Liver (tissue), 9 donors: ENCODE data around the gene TST. TPM values are rescaled to one million over a fixed set of nuclear protein-coding genes. Genes with fewer than 3 reads are reported as not detected.

ENCODE experiments used
- DNase-seq: peaks from one replicate; pipeline ENCODE4 v3.0.0-alpha.2; 2017; ENCODE audit warnings: low spot score
- H3K27ac ChIP-seq, 2 donors: one replicate each; pipeline ENCODE4 v1.7.0; 2013; ENCODE audit warnings: inconsistent platforms in 2 of 2, low read length in 2 of 2, control low read depth in 1 of 2, low read depth in 1 of 2, mild to moderate bottlenecking in 1 of 2
- H3K27me3 ChIP-seq, 4 donors: one replicate each; pipeline versions ENCODE4 v1.6.1 to v1.7.0; 2013; ENCODE audit warnings: low read length in 3 of 4, inconsistent platforms in 1 of 4, mild to moderate bottlenecking in 1 of 4, moderate library complexity in 1 of 4; ENCODE audit not compliant: control insufficient read depth in 4 of 4, insufficient read depth in 4 of 4
- H3K36me3 ChIP-seq, 4 donors: one replicate each; pipeline versions ENCODE4 v1.6.1 to v1.7.0; 2013; ENCODE audit warnings: low read length in 3 of 4, mild to moderate bottlenecking in 3 of 4, low read depth in 1 of 4, moderate library complexity in 1 of 4; ENCODE audit not compliant: control insufficient read depth in 4 of 4, insufficient read depth in 3 of 4
- H3K4me1 ChIP-seq, 4 donors: one replicate each; pipeline versions ENCODE4 v1.6.1 to v1.7.0; 2013; ENCODE audit warnings: low read length in 3 of 4, mild to moderate bottlenecking in 3 of 4, moderate library complexity in 1 of 4; ENCODE audit not compliant: control insufficient read depth in 4 of 4, insufficient read depth in 4 of 4
- H3K4me3 ChIP-seq, 3 donors: one replicate each; pipeline versions ENCODE4 v1.6.1 to v1.7.0; 2013; ENCODE audit warnings: low read length in 3 of 3, control low read depth in 1 of 3, low read depth in 1 of 3, mild to moderate bottlenecking in 1 of 3
- H3K9ac ChIP-seq, 2 donors: one replicate each; pipeline ENCODE4 v1.7.0; 2013; ENCODE audit warnings: low read length in 2 of 2, mild to moderate bottlenecking in 2 of 2, moderate library complexity in 2 of 2, control low read depth in 1 of 2, low read depth in 1 of 2
- H3K9me3 ChIP-seq, 4 donors: one replicate each; pipeline versions ENCODE4 v1.6.1 to v1.7.0; 2013; ENCODE audit warnings: low read length in 3 of 4; ENCODE audit not compliant: control insufficient read depth in 4 of 4
- EGR1 ChIP-seq, 2 donors: IDR thresholded peaks; 2 replicates each; pipeline ENCODE4 v1.6.1; 2016 to 2018; ENCODE audit warnings: antibody characterized with exemption in 2 of 2, low read depth in 2 of 2
- FOXA1 ChIP-seq: IDR thresholded peaks from 2 replicates; pipeline ENCODE4 v1.6.1; 2016; ENCODE audit warnings: antibody characterized with exemption
- FOXA2 ChIP-seq: IDR thresholded peaks from 2 replicates; pipeline ENCODE4 v1.6.1; 2016; ENCODE audit warnings: antibody characterized with exemption
- HNF4A ChIP-seq, 2 donors: conservative IDR thresholded peaks; 2 replicates each; pipeline ENCODE4 v1.6.1; 2016; ENCODE audit warnings: antibody characterized with exemption in 2 of 2, mild to moderate bottlenecking in 2 of 2
- HNF4G ChIP-seq: IDR thresholded peaks from 2 replicates; pipeline ENCODE4 v1.6.1; 2016; ENCODE audit warnings: antibody characterized with exemption
- NR2F2 ChIP-seq: IDR thresholded peaks from 2 replicates; pipeline ENCODE4 v1.6.1; 2016; ENCODE audit warnings: antibody characterized with exemption
- RXRA ChIP-seq, 2 donors: IDR thresholded peaks; 2 replicates each; pipeline ENCODE4 v1.6.1; 2017 to 2018; ENCODE audit warnings: antibody characterized with exemption in 2 of 2, mild to moderate bottlenecking in 1 of 2
- TAF1 ChIP-seq: conservative IDR thresholded peaks from 2 replicates; pipeline ENCODE4 v1.6.1; 2016; ENCODE audit warnings: antibody characterized with exemption, mild to moderate bottlenecking
- WGBS: extraction: QIAGEN DNeasy Blood & Tissue Kit; methylation state at CpG from one replicate; pipeline ENCODE4 v1.1.7; 2013; 5-methylcytosine and 5-hydroxymethylcytosine counted together
- polyA plus RNA-seq, 2 donors: library from polyadenylated mRNA; stranded (reverse) in 1 of 2; unstranded in 1 of 2; fragments of 200-250 nt in 1 of 2; fragments of >200 nt in 1 of 2; fragmentation: Nextera tagmentation in 1 of 2; extraction: Ambion mirVana in 1 of 2; gene quantifications; one replicate each; pipeline versions ENCODE4 v1.2.1 to v1.2.3, GENCODE V29; 2013 to 2015
- total RNA-seq, 2 donors: library from RNA; depleted of rRNA; stranded (reverse); fragments of >200 nt; gene quantifications; one replicate each; pipeline ENCODE4 v1.2.3, GENCODE V29; 2014
- TF ChIP-seq, protein P1 (sequence below): IDR thresholded peaks from 2 replicates; pipeline ENCODE4 v1.6.1; 2016; ENCODE audit warnings: antibody characterized with exemption
- TF ChIP-seq, protein P2 (sequence below): fragments of 150-350 bp; IDR thresholded peaks from 2 replicates; pipeline ENCODE4 v1.5.1; 2017; ENCODE audit warnings: improper control_type of control experiment, low read depth, low read length; ENCODE audit not compliant: missing input control
- TF ChIP-seq, protein P3 (sequence below): IDR thresholded peaks from 2 replicates; pipeline ENCODE4 v1.6.1; 2016; ENCODE audit warnings: antibody characterized with exemption
- TF ChIP-seq, protein P4 (sequence below): IDR thresholded peaks from 2 replicates; pipeline ENCODE4 v1.6.1; 2016; ENCODE audit warnings: antibody characterized with exemption, mild to moderate bottlenecking
- TF ChIP-seq, protein P5 (sequence below): IDR thresholded peaks from 2 replicates; pipeline ENCODE4 v1.6.1; 2016; ENCODE audit warnings: antibody characterized with exemption
- donor health status: healthy.
- donor health status: healthy.
- donor health status: healthy.
- donor health status: healthy.
- donor health status: healthy.

The TST gene
- total and polyA plus RNA-seq, 4 donors: 186 to 404 (median 292) TPM

DNA sequence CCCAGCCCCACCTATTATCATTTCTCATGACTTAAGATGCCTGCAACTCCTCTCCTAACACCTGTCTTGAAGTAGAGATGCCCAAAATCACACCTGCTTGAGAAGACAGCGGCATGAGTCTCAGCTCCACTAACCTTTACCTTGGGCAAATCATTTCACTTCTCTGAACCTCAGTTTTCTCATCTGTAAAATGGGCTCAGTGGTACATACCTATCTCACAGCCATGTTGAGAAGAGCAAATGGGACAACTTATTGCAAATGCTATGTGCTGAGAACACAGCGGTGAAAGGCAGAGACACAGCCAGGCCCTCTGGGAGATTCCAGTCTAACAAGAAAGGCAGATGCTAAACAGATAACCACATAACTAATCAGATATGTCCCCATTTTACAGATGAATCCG is 7.8 kb downstream of the TST start:
- Histone ChIP-seq H3K9me3 (no peaks in the 10 kb centered on the region), H3K4me1 (peaks cover 24 to 62% (median 45%) of the 10 kb centered on the region in 4 donors), H3K9ac (no peak overlapping the region), H3K27ac (peak overlapping the region; percentile 68 to 70), H3K27me3 (no peaks in the 10 kb centered on the region), H3K4me3 (no peak overlapping the region), H3K36me3 (peaks cover 0 to 5% (median 0%) of the 10 kb centered on the region in 4 donors)
- no peak for DNase-seq
- WGBS: 95% methylated on average over 3 of the region's 3 CpGs
- no peak for TF ChIP-seq FOXA2
- TF ChIP-seq, protein P1, sequence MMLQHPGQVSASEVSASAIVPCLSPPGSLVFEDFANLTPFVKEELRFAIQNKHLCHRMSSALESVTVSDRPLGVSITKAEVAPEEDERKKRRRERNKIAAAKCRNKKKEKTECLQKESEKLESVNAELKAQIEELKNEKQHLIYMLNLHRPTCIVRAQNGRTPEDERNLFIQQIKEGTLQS: no peak
- TF ChIP-seq, protein P2, sequence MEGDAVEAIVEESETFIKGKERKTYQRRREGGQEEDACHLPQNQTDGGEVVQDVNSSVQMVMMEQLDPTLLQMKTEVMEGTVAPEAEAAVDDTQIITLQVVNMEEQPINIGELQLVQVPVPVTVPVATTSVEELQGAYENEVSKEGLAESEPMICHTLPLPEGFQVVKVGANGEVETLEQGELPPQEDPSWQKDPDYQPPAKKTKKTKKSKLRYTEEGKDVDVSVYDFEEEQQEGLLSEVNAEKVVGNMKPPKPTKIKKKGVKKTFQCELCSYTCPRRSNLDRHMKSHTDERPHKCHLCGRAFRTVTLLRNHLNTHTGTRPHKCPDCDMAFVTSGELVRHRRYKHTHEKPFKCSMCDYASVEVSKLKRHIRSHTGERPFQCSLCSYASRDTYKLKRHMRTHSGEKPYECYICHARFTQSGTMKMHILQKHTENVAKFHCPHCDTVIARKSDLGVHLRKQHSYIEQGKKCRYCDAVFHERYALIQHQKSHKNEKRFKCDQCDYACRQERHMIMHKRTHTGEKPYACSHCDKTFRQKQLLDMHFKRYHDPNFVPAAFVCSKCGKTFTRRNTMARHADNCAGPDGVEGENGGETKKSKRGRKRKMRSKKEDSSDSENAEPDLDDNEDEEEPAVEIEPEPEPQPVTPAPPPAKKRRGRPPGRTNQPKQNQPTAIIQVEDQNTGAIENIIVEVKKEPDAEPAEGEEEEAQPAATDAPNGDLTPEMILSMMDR: no peak
- no peak for TF ChIP-seq HNF4A (conservative IDR thresholded peaks at IDR 0.05)
- TF ChIP-seq RXRA (IDR thresholded peaks at IDR 0.05): no peak
- TF ChIP-seq, protein P3, sequence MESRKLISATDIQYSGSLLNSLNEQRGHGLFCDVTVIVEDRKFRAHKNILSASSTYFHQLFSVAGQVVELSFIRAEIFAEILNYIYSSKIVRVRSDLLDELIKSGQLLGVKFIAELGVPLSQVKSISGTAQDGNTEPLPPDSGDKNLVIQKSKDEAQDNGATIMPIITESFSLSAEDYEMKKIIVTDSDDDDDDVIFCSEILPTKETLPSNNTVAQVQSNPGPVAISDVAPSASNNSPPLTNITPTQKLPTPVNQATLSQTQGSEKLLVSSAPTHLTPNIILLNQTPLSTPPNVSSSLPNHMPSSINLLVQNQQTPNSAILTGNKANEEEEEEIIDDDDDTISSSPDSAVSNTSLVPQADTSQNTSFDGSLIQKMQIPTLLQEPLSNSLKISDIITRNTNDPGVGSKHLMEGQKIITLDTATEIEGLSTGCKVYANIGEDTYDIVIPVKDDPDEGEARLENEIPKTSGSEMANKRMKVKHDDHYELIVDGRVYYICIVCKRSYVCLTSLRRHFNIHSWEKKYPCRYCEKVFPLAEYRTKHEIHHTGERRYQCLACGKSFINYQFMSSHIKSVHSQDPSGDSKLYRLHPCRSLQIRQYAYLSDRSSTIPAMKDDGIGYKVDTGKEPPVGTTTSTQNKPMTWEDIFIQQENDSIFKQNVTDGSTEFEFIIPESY: no peak
- TF ChIP-seq FOXA1: no peak
- no peak for TF ChIP-seq EGR1 (IDR thresholded peaks at IDR 0.05; ENCODE audit: low read depth in 2 of 2)
- TF ChIP-seq, protein P4, sequence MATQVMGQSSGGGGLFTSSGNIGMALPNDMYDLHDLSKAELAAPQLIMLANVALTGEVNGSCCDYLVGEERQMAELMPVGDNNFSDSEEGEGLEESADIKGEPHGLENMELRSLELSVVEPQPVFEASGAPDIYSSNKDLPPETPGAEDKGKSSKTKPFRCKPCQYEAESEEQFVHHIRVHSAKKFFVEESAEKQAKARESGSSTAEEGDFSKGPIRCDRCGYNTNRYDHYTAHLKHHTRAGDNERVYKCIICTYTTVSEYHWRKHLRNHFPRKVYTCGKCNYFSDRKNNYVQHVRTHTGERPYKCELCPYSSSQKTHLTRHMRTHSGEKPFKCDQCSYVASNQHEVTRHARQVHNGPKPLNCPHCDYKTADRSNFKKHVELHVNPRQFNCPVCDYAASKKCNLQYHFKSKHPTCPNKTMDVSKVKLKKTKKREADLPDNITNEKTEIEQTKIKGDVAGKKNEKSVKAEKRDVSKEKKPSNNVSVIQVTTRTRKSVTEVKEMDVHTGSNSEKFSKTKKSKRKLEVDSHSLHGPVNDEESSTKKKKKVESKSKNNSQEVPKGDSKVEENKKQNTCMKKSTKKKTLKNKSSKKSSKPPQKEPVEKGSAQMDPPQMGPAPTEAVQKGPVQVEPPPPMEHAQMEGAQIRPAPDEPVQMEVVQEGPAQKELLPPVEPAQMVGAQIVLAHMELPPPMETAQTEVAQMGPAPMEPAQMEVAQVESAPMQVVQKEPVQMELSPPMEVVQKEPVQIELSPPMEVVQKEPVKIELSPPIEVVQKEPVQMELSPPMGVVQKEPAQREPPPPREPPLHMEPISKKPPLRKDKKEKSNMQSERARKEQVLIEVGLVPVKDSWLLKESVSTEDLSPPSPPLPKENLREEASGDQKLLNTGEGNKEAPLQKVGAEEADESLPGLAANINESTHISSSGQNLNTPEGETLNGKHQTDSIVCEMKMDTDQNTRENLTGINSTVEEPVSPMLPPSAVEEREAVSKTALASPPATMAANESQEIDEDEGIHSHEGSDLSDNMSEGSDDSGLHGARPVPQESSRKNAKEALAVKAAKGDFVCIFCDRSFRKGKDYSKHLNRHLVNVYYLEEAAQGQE: no peak

DNA sequence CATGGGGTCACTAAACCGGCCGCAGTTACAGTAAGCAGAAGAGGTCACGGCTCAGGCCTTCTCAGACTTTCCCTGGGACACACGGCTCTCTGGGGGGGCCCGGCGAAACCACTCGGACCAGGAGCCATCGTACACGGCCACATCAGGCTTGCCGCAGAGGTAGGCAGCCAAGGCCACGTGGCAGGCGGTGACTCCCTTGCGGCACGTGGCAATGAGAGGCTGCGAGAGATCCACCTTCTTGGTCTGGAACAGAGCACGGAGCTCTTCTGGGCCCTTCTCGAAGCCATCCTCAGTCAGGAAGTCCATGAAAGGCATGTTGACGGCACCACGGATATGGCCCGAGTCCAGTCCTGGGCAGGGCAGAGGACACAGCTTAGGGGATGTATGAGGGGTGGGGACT is 8.3 kb downstream of the TST start:
- 77% methylated on average over 20 of the region's 20 CpGs for WGBS
- Histone ChIP-seq H3K4me3 (no peak overlapping the region), H3K27ac (peak overlapping the region in 1 of 2 donors; percentile 9), H3K9ac (no peak overlapping the region), H3K4me1 (peaks cover 21 to 57% (median 40%) of the 10 kb centered on the region in 4 donors), H3K9me3 (no peaks in the 10 kb centered on the region), H3K27me3 (no peaks in the 10 kb centered on the region), H3K36me3 (no peaks in the 10 kb centered on the region)
- no peak for TF ChIP-seq FOXA1
- TF ChIP-seq HNF4A (conservative IDR thresholded peaks at IDR 0.05): no peak
- DNase-seq: no peak

DNA sequence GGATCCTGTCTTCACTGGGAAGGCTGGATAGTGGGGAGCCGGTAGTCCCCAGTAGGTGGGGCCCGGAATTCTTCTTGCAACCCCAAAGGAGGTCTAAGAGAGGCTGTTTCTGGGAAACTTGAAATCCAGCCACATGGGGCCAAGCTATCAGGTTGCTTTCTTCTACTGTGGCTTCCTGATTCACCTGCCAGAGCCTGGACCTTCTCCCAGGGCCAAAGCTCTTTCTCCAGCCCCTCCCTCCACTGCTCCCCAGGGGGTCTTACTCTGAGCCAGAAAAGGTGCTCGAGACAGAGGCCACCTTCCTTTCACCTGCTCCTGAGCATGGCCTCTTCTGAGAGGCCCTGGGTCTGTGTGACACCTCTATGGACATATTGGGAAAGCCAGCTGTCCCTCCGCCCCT is 9.1 kb downstream of the TST start:
- H3K27me3 ChIP-seq: no peaks in the 10 kb centered on the region
- no peak overlapping the region for H3K4me3 ChIP-seq
- 75% methylated on average over 4 of the region's 4 CpGs for WGBS
- H3K4me1 ChIP-seq: peaks cover 20 to 51% (median 34%) of the 10 kb centered on the region in 4 donors
- H3K27ac ChIP-seq: peak overlapping the region; percentile 11 to 37
- H3K36me3 ChIP-seq: no peaks in the 10 kb centered on the region
- H3K9me3 ChIP-seq: no peaks in the 10 kb centered on the region
- DNase-seq: no peak
- no peak overlapping the region for H3K9ac ChIP-seq
- no peak for TF ChIP-seq NR2F2
- no peak for TF ChIP-seq HNF4G
- TF ChIP-seq TAF1: no peak
- TF ChIP-seq, protein P2: no peak
- no peak for TF ChIP-seq HNF4A (conservative IDR thresholded peaks at IDR 0.05)
- TF ChIP-seq FOXA1: no peak
- TF ChIP-seq, protein P5, sequence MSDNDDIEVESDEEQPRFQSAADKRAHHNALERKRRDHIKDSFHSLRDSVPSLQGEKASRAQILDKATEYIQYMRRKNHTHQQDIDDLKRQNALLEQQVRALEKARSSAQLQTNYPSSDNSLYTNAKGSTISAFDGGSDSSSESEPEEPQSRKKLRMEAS: no peak
